Neural cell (in vitro differentiated cells): Measurements from ENCODE around the gene ZBTB7C.

Experiments
- CTCF ChIP-seq: fragments of 450-650 bp; IDR thresholded peaks from 2 replicates; pipeline ENCODE4 v1.5.1; 2014; ENCODE audit warnings: antibody characterized with exemption, mild to moderate bottlenecking, moderate library complexity; ENCODE audit not compliant: poor library complexity, severe bottlenecking
- EP300 ChIP-seq: fragments of 450-650 bp; conservative IDR thresholded peaks from 2 replicates; pipeline ENCODE4 v1.6.1; 2014; ENCODE audit warnings: antibody characterized with exemption, mild to moderate bottlenecking, moderate library complexity; ENCODE audit not compliant: poor library complexity, severe bottlenecking
- EZH2 ChIP-seq: fragments of 200-600, 300-800 bp; shearing (Covaris generic), sonication (generic); IDR thresholded peaks from 2 replicates; pipeline ENCODE4 v1.6.1; 2014; ENCODE audit warnings: antibody characterized with exemption, low read length, borderline replicate concordance, mild to moderate bottlenecking; ENCODE audit not compliant: insufficient read depth, poor library complexity, severe bottlenecking
- POLR2AphosphoS5 ChIP-seq: IDR thresholded peaks from 2 replicates; pipeline ENCODE4 v1.6.1; 2012
- RAD21 ChIP-seq: fragments of 450-650 bp; conservative IDR thresholded peaks from 2 replicates; pipeline ENCODE4 v1.6.1; 2014; ENCODE audit warnings: antibody characterized with exemption, mild to moderate bottlenecking, moderate library complexity
- SMC3 ChIP-seq: fragments of 450-650 bp; conservative IDR thresholded peaks from 2 replicates; pipeline ENCODE4 v1.6.1; 2014; ENCODE audit warnings: antibody characterized with exemption, mild to moderate bottlenecking, moderate library complexity; ENCODE audit not compliant: poor library complexity
- TF ChIP-seq, protein P1 (sequence below): IDR thresholded peaks from 2 replicates; pipeline ENCODE4 v1.6.1; 2012; ENCODE audit warnings: borderline replicate concordance

DNA sequence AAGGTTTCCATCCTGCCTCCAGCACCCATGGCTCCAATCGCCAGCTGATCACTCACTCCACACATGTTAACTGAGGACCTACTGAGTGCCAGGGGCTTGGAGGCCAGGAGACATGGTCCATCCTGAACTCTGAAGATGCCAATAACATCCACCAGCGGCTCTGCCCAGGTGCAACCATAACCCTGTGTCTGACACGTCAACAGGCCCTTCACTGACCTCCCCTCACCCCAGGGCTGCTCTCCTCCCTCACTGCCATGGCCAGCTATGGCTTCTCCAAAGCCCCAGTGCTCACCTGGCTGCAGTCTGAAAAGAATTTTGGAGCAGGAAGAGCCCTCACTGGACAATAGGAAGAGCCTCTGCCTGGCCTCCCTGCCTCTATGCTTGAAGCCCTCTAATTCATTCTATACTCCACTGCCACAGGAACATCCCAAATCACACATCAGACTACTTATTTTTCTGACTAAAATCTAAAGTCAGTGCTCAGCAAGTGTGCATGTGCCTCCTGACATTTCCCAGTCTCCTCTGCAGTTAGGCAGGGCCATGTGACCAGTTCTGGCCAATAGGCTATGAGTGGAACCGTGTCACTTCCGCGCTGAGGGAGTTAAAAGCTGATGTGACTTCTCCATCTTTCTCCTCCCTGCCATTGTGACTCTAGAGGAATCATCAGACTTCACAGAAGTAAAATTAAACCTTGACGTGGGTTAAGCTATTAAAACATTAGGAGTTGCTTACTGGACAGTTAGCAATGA lies 37.2 kb downstream of the ZBTB7C start:
- TF ChIP-seq POLR2AphosphoS5 (no peak), RAD21 (no peak), SMC3 (no peak), EZH2 (no peak), CTCF (no peak), EP300 (no peak)
- TF ChIP-seq, protein P1, sequence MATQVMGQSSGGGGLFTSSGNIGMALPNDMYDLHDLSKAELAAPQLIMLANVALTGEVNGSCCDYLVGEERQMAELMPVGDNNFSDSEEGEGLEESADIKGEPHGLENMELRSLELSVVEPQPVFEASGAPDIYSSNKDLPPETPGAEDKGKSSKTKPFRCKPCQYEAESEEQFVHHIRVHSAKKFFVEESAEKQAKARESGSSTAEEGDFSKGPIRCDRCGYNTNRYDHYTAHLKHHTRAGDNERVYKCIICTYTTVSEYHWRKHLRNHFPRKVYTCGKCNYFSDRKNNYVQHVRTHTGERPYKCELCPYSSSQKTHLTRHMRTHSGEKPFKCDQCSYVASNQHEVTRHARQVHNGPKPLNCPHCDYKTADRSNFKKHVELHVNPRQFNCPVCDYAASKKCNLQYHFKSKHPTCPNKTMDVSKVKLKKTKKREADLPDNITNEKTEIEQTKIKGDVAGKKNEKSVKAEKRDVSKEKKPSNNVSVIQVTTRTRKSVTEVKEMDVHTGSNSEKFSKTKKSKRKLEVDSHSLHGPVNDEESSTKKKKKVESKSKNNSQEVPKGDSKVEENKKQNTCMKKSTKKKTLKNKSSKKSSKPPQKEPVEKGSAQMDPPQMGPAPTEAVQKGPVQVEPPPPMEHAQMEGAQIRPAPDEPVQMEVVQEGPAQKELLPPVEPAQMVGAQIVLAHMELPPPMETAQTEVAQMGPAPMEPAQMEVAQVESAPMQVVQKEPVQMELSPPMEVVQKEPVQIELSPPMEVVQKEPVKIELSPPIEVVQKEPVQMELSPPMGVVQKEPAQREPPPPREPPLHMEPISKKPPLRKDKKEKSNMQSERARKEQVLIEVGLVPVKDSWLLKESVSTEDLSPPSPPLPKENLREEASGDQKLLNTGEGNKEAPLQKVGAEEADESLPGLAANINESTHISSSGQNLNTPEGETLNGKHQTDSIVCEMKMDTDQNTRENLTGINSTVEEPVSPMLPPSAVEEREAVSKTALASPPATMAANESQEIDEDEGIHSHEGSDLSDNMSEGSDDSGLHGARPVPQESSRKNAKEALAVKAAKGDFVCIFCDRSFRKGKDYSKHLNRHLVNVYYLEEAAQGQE: no peak
